AG10803 (cell line): ENCODE data around the gene MUCL1.

ENCODE experiments used
- DNase-seq: peaks from one replicate; pipeline ENCODE4 v3.0.0; 2010; ENCODE audit warnings: low read depth
- H3K4me3 ChIP-seq: 2 replicates; pipeline ENCODE4 v1.5.1; 2011; ENCODE audit warnings: mild to moderate bottlenecking, low read length, control low read depth
- CTCF ChIP-seq: conservative IDR thresholded peaks from 2 replicates; pipeline ENCODE4 v1.5.1; 2011; ENCODE audit warnings: mild to moderate bottlenecking, low read length, control low read depth, inconsistent platforms

The MUCL1 gene

GRCh38 chr12:54891717-54892478 lies 37.6 kb downstream of the MUCL1 start:
- TF ChIP-seq CTCF = no peak
- DNase-seq = no peak
- no peak overlapping the region for H3K4me3 ChIP-seq
